HepG2 (cell line): ENCODE data around the gene UBTF. TPM values are rescaled to one million over a fixed set of nuclear protein-coding genes. Genes with fewer than 3 reads are reported as not detected.

Experiments
- ATAC-seq: fragments of 200-7000 bp; cut with Tn5 transposase; 3 replicates; pipeline ENCODE4 v1.9.1; 2020; ENCODE audit warnings: mild to moderate bottlenecking, moderate library complexity
- BruUV-seq: library from RNA; stranded (reverse); fragments of 400-500 nt; replicated peaks from 2 replicates; lab custom pipeline; 2021; lab: Mats Ljungman, UMichigan
- CTCF ChIA-PET: fragments of 300-600 bp; formaldehyde crosslinking; extraction: SDS; loops from one replicate; lab custom pipeline; 2021; ENCODE audit warnings: low total read pairs, inconsistent platforms, low intra/inter-chr PET ratio; lab: Yijun Ruan, JAX
- POLR2A ChIA-PET: fragments of 350-600 bp; sonication (Branson Sonifier 250); formaldehyde crosslinking; loops from one replicate; lab custom pipeline; 2020; ENCODE audit warnings: antibody characterized with exemption, inconsistent platforms; lab: Yijun Ruan, JAX
- DNase-seq: peaks from one replicate; pipeline ENCODE4 v3.0.0-alpha.2; 2015; ENCODE audit warnings: low spot score
- FAIRE-seq: peaks from 3 replicates; lab custom pipeline; 2011; peaks lifted over from hg19 to GRCh38; lab: Jason Lieb, UNC
- H2AFZ ChIP-seq: one replicate; pipeline ENCODE4 v1.6.1; 2011; ENCODE audit warnings: low read length, inconsistent platforms
- H3K27ac ChIP-seq: fragments of 300-600 bp; 3 replicates; pipeline ENCODE4 v1.8.0; 2011; ENCODE audit warnings: mixed run types, mild to moderate bottlenecking, mixed read lengths, low read length, inconsistent platforms; ENCODE audit not compliant: insufficient read depth; ENCODE audit errors: extremely low read length
- H3K27me3 ChIP-seq, 2 experiments: fragments of 200-600 bp in 1 of 2; 2 replicates in 1 of 2; 3 replicates in 1 of 2; pipeline versions ENCODE4 v1.6.0 to v1.8.0; 2011; ENCODE audit warnings: low read length in 2 of 2, mild to moderate bottlenecking in 2 of 2, moderate library complexity in 2 of 2, inconsistent platforms in 1 of 2; ENCODE audit not compliant: insufficient read depth in 2 of 2, control insufficient read depth in 1 of 2
- H3K36me3 ChIP-seq, 2 experiments: fragments of 200-600 bp in 1 of 2; replicated peaks in 1 of 2; 2 replicates in 1 of 2; 3 replicates in 1 of 2; pipeline versions ENCODE4 v1.5.1 to v1.8.0; 2011; ENCODE audit warnings: low read length in 2 of 2, inconsistent platforms in 1 of 2; ENCODE audit not compliant: insufficient read depth in 2 of 2, control insufficient read depth in 1 of 2
- H3K4me1 ChIP-seq: 2 replicates; pipeline ENCODE4 v1.5.1; 2012; ENCODE audit warnings: low read length, inconsistent platforms; ENCODE audit not compliant: insufficient read depth
- H3K4me2 ChIP-seq: 2 replicates; pipeline ENCODE4 v1.6.0; 2011; ENCODE audit warnings: low read depth, low read length, inconsistent platforms
- H3K4me3 ChIP-seq, 3 experiments: fragments of 200-600 bp in 1 of 3; sonication (generic), shearing (Covaris generic) in 1 of 3; replicated peaks in 1 of 3; 2 replicates each; pipeline ENCODE4 v1.5.1; 2011 to 2016; ENCODE audit warnings: low read length in 3 of 3, inconsistent platforms in 2 of 3, low read depth in 2 of 3, mild to moderate bottlenecking in 2 of 3, control low read depth in 1 of 3, mixed read lengths in 1 of 3; ENCODE audit not compliant: insufficient read depth in 1 of 3
- H3K79me2 ChIP-seq: one replicate; pipeline ENCODE4 v1.6.1; 2011; ENCODE audit warnings: low read length, inconsistent platforms; ENCODE audit not compliant: insufficient read depth
- H3K9ac ChIP-seq: 2 replicates; pipeline ENCODE4 v1.6.0; 2011; ENCODE audit warnings: mild to moderate bottlenecking, low read depth, low read length, inconsistent platforms; ENCODE audit not compliant: insufficient read depth
- H3K9me3 ChIP-seq: 2 replicates; pipeline ENCODE4 v1.5.1; 2012; ENCODE audit warnings: mild to moderate bottlenecking, low read length
- H4K20me1 ChIP-seq: 2 replicates; pipeline ENCODE4 v1.6.0; 2011; ENCODE audit warnings: inconsistent platforms, mild to moderate bottlenecking, low read length, moderate library complexity; ENCODE audit not compliant: insufficient read depth
- DNMT1 ChIP-seq: sonication (generic); formaldehyde crosslinking; IDR thresholded peaks from 2 replicates; pipeline ENCODE4 v1.5.1; 2020; ENCODE audit warnings: mild to moderate bottlenecking, missing genetic modification reagents
- FOXA3 ChIP-seq: IDR thresholded peaks from 2 replicates; pipeline ENCODE4 v1.6.1; 2016; ENCODE audit warnings: missing genetic modification reagents, missing compliant biosample characterization
- HINFP ChIP-seq: sonication (generic); formaldehyde crosslinking; IDR thresholded peaks from 2 replicates; pipeline ENCODE4 v1.4.0; 2020; ENCODE audit warnings: low read depth, mild to moderate bottlenecking, missing genetic modification reagents
- KDM4B ChIP-seq: sonication (generic); formaldehyde crosslinking; IDR thresholded peaks from 2 replicates; pipeline ENCODE4 v1.4.0; 2020; ENCODE audit warnings: missing genetic modification reagents
- NONO ChIP-seq, 2 experiments: fragments of 450-650 bp in 1 of 2; sonication (generic) in 1 of 2; formaldehyde crosslinking in 1 of 2; IDR thresholded peaks in 1 of 2; conservative IDR thresholded peaks in 1 of 2; 2 replicates each; pipeline versions ENCODE4 v1.6.1 to v1.8.0; 2017 to 2022; ENCODE audit warnings: mild to moderate bottlenecking in 1 of 2, missing genetic modification reagents in 1 of 2, moderate library complexity in 1 of 2
- SETDB1 ChIP-seq: sonication (generic); formaldehyde crosslinking; IDR thresholded peaks from 2 replicates; pipeline ENCODE4 v1.5.1; 2020; ENCODE audit warnings: missing genetic modification reagents, mild to moderate bottlenecking, borderline replicate concordance
- SMAD9 ChIP-seq: sonication (generic); formaldehyde crosslinking; IDR thresholded peaks from 2 replicates; pipeline ENCODE4 v1.5.1; 2020; ENCODE audit warnings: mild to moderate bottlenecking, missing genetic modification reagents
- SPEN ChIP-seq: sonication (generic); formaldehyde crosslinking; IDR thresholded peaks from 2 replicates; pipeline ENCODE4 v1.5.1; 2020; ENCODE audit warnings: low read depth, mild to moderate bottlenecking, missing genetic modification reagents
- TOE1 ChIP-seq: sonication (generic); formaldehyde crosslinking; IDR thresholded peaks from 2 replicates; pipeline ENCODE4 v1.4.0; 2020; ENCODE audit warnings: mild to moderate bottlenecking, missing genetic modification reagents
- ZNF136 ChIP-seq: sonication (generic); formaldehyde crosslinking; IDR thresholded peaks from 2 replicates; pipeline ENCODE4 v1.8.1; 2022; ENCODE audit warnings: low read depth, mild to moderate bottlenecking, moderate library complexity, missing genetic modification reagents
- ZNF550 ChIP-seq: sonication (generic); formaldehyde crosslinking; IDR thresholded peaks from 2 replicates; pipeline ENCODE4 v1.4.0; 2020; ENCODE audit warnings: mild to moderate bottlenecking, missing genetic modification reagents, borderline replicate concordance
- ZNF749 ChIP-seq: sonication (generic); formaldehyde crosslinking; IDR thresholded peaks from 2 replicates; pipeline ENCODE4 v1.8.0; 2022; ENCODE audit warnings: mild to moderate bottlenecking, missing genetic modification reagents, moderate library complexity, borderline replicate concordance
- ZSCAN21 ChIP-seq: sonication (generic); formaldehyde crosslinking; IDR thresholded peaks from 2 replicates; pipeline ENCODE4 v1.8.0; 2022; ENCODE audit warnings: mild to moderate bottlenecking, missing genetic modification reagents, moderate library complexity, borderline replicate concordance
- WGBS: methylation state at CpG from one replicate; pipeline ENCODE4 v1.1.6; 2017; ENCODE audit warnings: low lambda C conversion rate; 5-methylcytosine and 5-hydroxymethylcytosine counted together
- in situ Hi-C: cut with HindIII; loops from 2 replicates; pipeline ENCODE4 v1.10.0; 2017; ENCODE audit warnings: low pct_unique_long_range_greater_than_20kb; ENCODE audit not compliant: extremely low pct_ligation_motif_present
- intact Hi-C: fragments of 100-400 bp; cut with micrococcal nuclease; formaldehyde crosslinking; loops from one replicate; pipeline ENCODE4 v1.10.0; 2022; ENCODE audit not compliant: unreplicated experiment
- polyA plus RNA-seq, 8 experiments: library from polyadenylated mRNA; depleted of rRNA in 3 of 8; stranded (reverse) in 7 of 8; unstranded in 1 of 8; fragments of >200 nt; fragmentation: Illumina TruSeq in 4 of 8; extraction: Trizol in 4 of 8; gene quantifications; 2 replicates each; pipeline versions ENCODE4 v1.2.1 to v1.2.3, GENCODE V29; 2011 to 2016; ENCODE audit warnings: low read depth in 4 of 8, missing spikeins in 1 of 8, mixed read lengths in 1 of 8; ENCODE audit not compliant: insufficient read depth in 1 of 8
- total RNA-seq, 5 experiments: library from RNA; depleted of rRNA; stranded (reverse); fragments of >200 nt; fragmentation: Illumina TruSeq; extraction: Trizol; gene quantifications; 2 replicates each; pipeline ENCODE4 v1.2.3, GENCODE V29; 2016; ENCODE audit warnings: low read depth in 1 of 5
- TF ChIP-seq, protein P1 (sequence below): sonication (generic); formaldehyde crosslinking; IDR thresholded peaks from 2 replicates; pipeline ENCODE4 v1.4.0; 2020; ENCODE audit warnings: missing genetic modification reagents, borderline replicate concordance

UBTF gene
- total and polyA plus RNA-seq, 2 of the 13 experiments (the other 11 are each of a cell fraction or from before 2014, with no cell fraction given), result 15.2 to 60.9 TPM

DNA sequence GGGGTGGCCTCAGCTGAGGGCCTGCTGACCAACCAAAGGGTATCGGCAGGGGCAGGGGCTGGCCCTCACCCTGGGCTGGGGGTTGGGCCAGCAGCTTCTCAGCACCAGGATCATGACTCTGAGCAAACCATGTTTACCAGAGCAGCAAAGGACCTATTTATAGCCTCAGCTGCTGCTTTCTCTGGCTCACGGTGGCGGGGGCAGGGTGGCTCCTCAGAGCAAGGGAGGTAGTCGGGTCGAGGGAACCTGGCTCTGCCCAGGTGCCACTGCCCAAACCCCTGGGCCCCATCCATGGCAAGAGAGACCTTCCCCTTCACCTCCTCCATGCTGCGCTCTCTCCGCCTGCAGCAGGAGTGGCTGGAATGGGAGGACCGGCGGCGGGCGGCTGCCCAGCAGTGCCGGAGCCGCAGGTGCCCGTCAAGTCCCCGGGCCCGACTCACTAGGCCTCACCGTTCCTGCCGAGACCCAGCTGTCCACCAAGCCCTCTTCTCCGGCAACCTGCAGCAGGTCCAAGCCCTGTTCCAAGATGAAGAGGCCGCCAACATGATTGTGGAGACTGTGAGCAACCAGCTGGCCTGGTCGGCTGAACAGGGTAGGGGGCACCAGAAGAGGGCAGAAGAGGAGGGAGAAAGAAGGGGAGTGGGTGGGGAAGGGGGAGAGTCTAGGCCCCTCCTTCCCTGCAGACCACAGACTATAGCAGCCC, 48.8 kb downstream of the UBTF start, which contains the start of gene ASB16 (continued):
- TF ChIP-seq ZSCAN21, result no peak
- TF ChIP-seq FOXA3 (CRISPR knock-in tag), result peak; percentile 72
- TF ChIP-seq TOE1, result no peak
- no peak for TF ChIP-seq ZNF749 (CRISPR knock-in tag)
- TF ChIP-seq SETDB1 (CRISPR knock-in tag), result no peak
- no peak for TF ChIP-seq HINFP
- TF ChIP-seq SMAD9 (CRISPR knock-in tag), result peak; percentile 23; the same call in 1 of the 2 replicates
- TF ChIP-seq KDM4B (CRISPR knock-in tag), result no peak

GRCh38 chr17:44170135-44170498, 49.4 kb downstream of the UBTF start:
- no peaks in the 10 kb centered on the region for H4K20me1 ChIP-seq
- no peaks in the 10 kb centered on the region for H3K27me3 ChIP-seq
- peak overlapping the region in 2 of 3 experiments; percentile 59 to 70; a peak in 3 of 6 replicates for H3K4me3 ChIP-seq
- no peak overlapping the region for H2AFZ ChIP-seq
- intact Hi-C loops, result no loop called here
- no peak for DNase-seq
- no peak for FAIRE-seq
- no peaks in the 10 kb centered on the region for H3K36me3 ChIP-seq
- WGBS, result 22% methylated on average over 5 of the region's 5 CpGs
- ChIA-PET CTCF (no interaction called here), POLR2A (interaction anchor here (1.6 to 2.0 kb wide), 2 partner anchors 14 to 16 kb away, joined by 8 to 13 read pairs; partner anchors contain the start of gene TMUB2)
- H3K4me2 ChIP-seq, result peak overlapping the region; percentile 84
- no peak overlapping the region for H3K9ac ChIP-seq
- in situ Hi-C loops, result loop anchor here (5.0 kb wide), 1 partner anchor 228 kb away; the partner anchor contains the start of gene PPY
- TF ChIP-seq, protein P1, sequence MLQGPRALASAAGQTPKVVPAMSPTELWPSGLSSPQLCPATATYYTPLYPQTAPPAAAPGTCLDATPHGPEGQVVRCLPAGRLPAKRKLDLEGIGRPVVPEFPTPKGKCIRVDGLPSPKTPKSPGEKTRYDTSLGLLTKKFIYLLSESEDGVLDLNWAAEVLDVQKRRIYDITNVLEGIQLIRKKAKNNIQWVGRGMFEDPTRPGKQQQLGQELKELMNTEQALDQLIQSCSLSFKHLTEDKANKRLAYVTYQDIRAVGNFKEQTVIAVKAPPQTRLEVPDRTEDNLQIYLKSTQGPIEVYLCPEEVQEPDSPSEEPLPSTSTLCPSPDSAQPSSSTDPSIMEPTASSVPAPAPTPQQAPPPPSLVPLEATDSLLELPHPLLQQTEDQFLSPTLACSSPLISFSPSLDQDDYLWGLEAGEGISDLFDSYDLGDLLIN (CRISPR knock-in tag), result no peak
- TF ChIP-seq NONO (IDR thresholded peaks at IDR 0.05), result no peak
- TF ChIP-seq NONO (CRISPR knock-in tag; conservative IDR thresholded peaks at IDR 0.05), result 0 out of 2 replicates have a peak, but pooled peaks have one; percentile 32
- no peak for TF ChIP-seq ZNF136 (CRISPR knock-in tag)
- TF ChIP-seq ZNF550 (CRISPR knock-in tag), result 0 out of 2 replicates have a peak, but pooled peaks have one; percentile 3
- TF ChIP-seq DNMT1 (CRISPR knock-in tag), result 0 out of 2 replicates have a peak, but pooled peaks have one; percentile 27
- no peak for TF ChIP-seq SPEN (CRISPR knock-in tag)
- no peak overlapping the region for H3K27ac ChIP-seq
- peaks cover 41% of the 10 kb centered on the region for H3K4me1 ChIP-seq
- H3K79me2 ChIP-seq, result no peaks in the 10 kb centered on the region
- BruUV-seq, result no TSS peak
- H3K9me3 ChIP-seq, result no peaks in the 10 kb centered on the region
- peak; percentile 1; the same call in 1 of the 3 replicates for ATAC-seq
